NOMO-1 treated with dmso at 0.1 percent for 144 hours (cell line): ENCODE measurements around the gene GCA.
A peak's percentile ranks its signal among the peaks of the same experiment; 100 is the strongest.

ENCODE experiments used
- DNase-seq: peaks from one replicate; lab custom pipeline; 2025; ENCODE audit not compliant: unreplicated experiment; lab: John Stamatoyannopoulos, UW

The GCA gene

GRCh38 chr2:162343824-162344616 lies at the start of gene GCA:
Gene GCA, plus strand, starts transcription at chr2:162344132. Its CDS starts 117 bp downstream, at chr2:162344249.
- DNase-seq: peak; percentile 98

- DNase-seq: no peak
Observed at GRCh38 chr2:162295009-162295408, 48.9 kb upstream of the GCA start.

GRCh38 chr2:162297925-162298552 lies 45.9 kb upstream of the GCA start:
- no peak for DNase-seq

- DNase-seq: no peak
Observed at GRCh38 chr2:162298669-162299335, 45.1 kb upstream of the GCA start.

GRCh38 chr2:162300266-162300665 lies 43.7 kb upstream of the GCA start:
- no peak for DNase-seq

- DNase-seq: peak; percentile 17
Observed at GRCh38 chr2:162301151-162301804, 42.7 kb upstream of the GCA start.

GRCh38 chr2:162301877-162302276 lies 42.1 kb upstream of the GCA start:
- no peak for DNase-seq

- no peak for DNase-seq
Observed at GRCh38 chr2:162305901-162306300, 38.0 kb upstream of the GCA start.

- no peak for DNase-seq
Observed at GRCh38 chr2:162308747-162309503, 35.0 kb upstream of the GCA start.

- no peak for DNase-seq
Observed at GRCh38 chr2:162312853-162313252, 31.1 kb upstream of the GCA start.

GRCh38 chr2:162315938-162316337 lies 28.0 kb upstream of the GCA start:
- DNase-seq: no peak

GRCh38 chr2:162316590-162316989 lies 27.3 kb upstream of the GCA start:
- DNase-seq: no peak

GRCh38 chr2:162317058-162317742 lies 26.7 kb upstream of the GCA start:
- DNase-seq: no peak

- peak; percentile 14 for DNase-seq
Observed at GRCh38 chr2:162317861-162318327, 26.0 kb upstream of the GCA start.

GRCh38 chr2:162318328-162319180 lies 25.4 kb upstream of the GCA start, which contains the start of gene IFIH1:
Gene IFIH1, minus strand, starts transcription at chr2:162318684. Its CDS starts 377 bp downstream, at chr2:162318307.
- peak; percentile 77 for DNase-seq

GRCh38 chr2:162320864-162321517 lies 22.9 kb upstream of the GCA start:
- DNase-seq: no peak

GRCh38 chr2:162324953-162325352 lies 19.0 kb upstream of the GCA start:
- DNase-seq: no peak

GRCh38 chr2:162327134-162327769 lies 16.7 kb upstream of the GCA start:
- no peak for DNase-seq
